Endothelial cell of umbilical vein (primary cell): ENCODE results near the gene FUT3. TPM values are rescaled to one million over a fixed set of nuclear protein-coding genes. Genes with fewer than 3 reads are reported as not detected.

Experiments
- BruUV-seq: library from RNA; stranded (reverse); fragments of 400-500 nt; replicated peaks from 2 replicates; lab custom pipeline; 2021; lab: Mats Ljungman, UMichigan
- CTCF ChIA-PET: fragments of 300-600, 350-600 bp; sonication (Branson Sonifier 250); formaldehyde crosslinking; loops from one replicate; lab custom pipeline; 2021; ENCODE audit warnings: antibody characterized with exemption, inconsistent platforms; lab: Charles Lee
- POLR2A ChIA-PET: fragments of 300-600, 350-600 bp; sonication (Branson Sonifier 250); formaldehyde crosslinking; loops from one replicate; lab custom pipeline; 2021; ENCODE audit warnings: antibody characterized with exemption, inconsistent platforms; lab: Charles Lee
- DNase-seq: peaks from one replicate; pipeline ENCODE4 v3.0.0-alpha.2; 2011; ENCODE audit warnings: low read depth, low spot score
- FAIRE-seq: peaks from 2 replicates; lab custom pipeline; 2011; peaks lifted over from hg19 to GRCh38; lab: Jason Lieb, UNC
- H2AFZ ChIP-seq: 2 replicates; pipeline ENCODE4 v1.6.0; 2012; ENCODE audit warnings: low read depth, low read length, control low read depth, inconsistent platforms
- H3K27ac ChIP-seq: 2 replicates; pipeline ENCODE4 v1.5.1; 2011; ENCODE audit warnings: low read depth, mild to moderate bottlenecking, control low read depth, low read length, moderate library complexity; ENCODE audit not compliant: insufficient read depth
- H3K27me3 ChIP-seq, 2 experiments: 2 replicates each; pipeline versions ENCODE4 v1.6.0 to v1.6.1; 2011; ENCODE audit warnings: low read length in 2 of 2, mixed read lengths in 1 of 2; ENCODE audit not compliant: control insufficient read depth in 2 of 2, insufficient read depth in 2 of 2
- H3K36me3 ChIP-seq, 2 experiments: 2 replicates in 1 of 2; 3 replicates in 1 of 2; pipeline ENCODE4 v1.5.1; 2011; ENCODE audit warnings: low read length in 2 of 2, mild to moderate bottlenecking in 1 of 2, moderate library complexity in 1 of 2; ENCODE audit not compliant: control insufficient read depth in 2 of 2, insufficient read depth in 2 of 2; ENCODE audit errors: extremely low read depth in 1 of 2
- H3K4me1 ChIP-seq: 3 replicates; pipeline ENCODE4 v1.5.1; 2011; ENCODE audit warnings: mild to moderate bottlenecking, low read length; ENCODE audit not compliant: control insufficient read depth, insufficient read depth; ENCODE audit errors: extremely low read depth
- H3K4me2 ChIP-seq: 2 replicates; pipeline ENCODE4 v1.6.1; 2011; ENCODE audit warnings: low read length, control low read depth, mixed read lengths; ENCODE audit not compliant: insufficient read depth
- H3K4me3 ChIP-seq, 3 experiments: fragments of 200-600 bp in 1 of 3; sonication (generic), shearing (Covaris generic) in 1 of 3; replicated peaks in 1 of 3; 2 replicates each; pipeline ENCODE4 v1.5.1; 2011 to 2016; ENCODE audit warnings: control low read depth in 3 of 3, low read length in 3 of 3, mild to moderate bottlenecking in 2 of 3, inconsistent platforms in 1 of 3, low read depth in 1 of 3, moderate library complexity in 1 of 3; ENCODE audit not compliant: insufficient read depth in 1 of 3
- H3K79me2 ChIP-seq: 2 replicates; pipeline ENCODE4 v1.6.0; 2012; ENCODE audit warnings: low read length, inconsistent platforms; ENCODE audit not compliant: control insufficient read depth, insufficient read depth
- H3K9ac ChIP-seq: replicated peaks from 2 replicates; pipeline ENCODE3; 2011; ENCODE audit warnings: low read length, control low read depth; ENCODE audit not compliant: insufficient read depth; ENCODE audit errors: extremely low read depth
- H3K9me1 ChIP-seq: replicated peaks from 3 replicates; pipeline ENCODE4 v1.6.0; 2011; ENCODE audit warnings: mild to moderate bottlenecking, low read length; ENCODE audit not compliant: control insufficient read depth, insufficient read depth; ENCODE audit errors: extremely low read depth
- H3K9me3 ChIP-seq: replicated peaks from 2 replicates; pipeline ENCODE4 v1.5.1; 2012; ENCODE audit warnings: low read length, inconsistent platforms; ENCODE audit not compliant: control insufficient read depth, insufficient read depth
- H4K20me1 ChIP-seq: replicated peaks from 2 replicates; pipeline ENCODE3; 2011; ENCODE audit warnings: mild to moderate bottlenecking, low read length; ENCODE audit not compliant: control insufficient read depth, insufficient read depth; ENCODE audit errors: extremely low read depth
- FOS ChIP-seq: IDR thresholded peaks from 2 replicates; pipeline ENCODE4 v1.6.1; 2011; ENCODE audit warnings: mild to moderate bottlenecking, low read length, moderate library complexity, borderline replicate concordance; ENCODE audit not compliant: insufficient read depth
- GATA2 ChIP-seq: IDR thresholded peaks from 2 replicates; pipeline ENCODE4 v1.7.0; 2011; ENCODE audit warnings: low read depth, mild to moderate bottlenecking, moderate library complexity, mixed read lengths, low read length; ENCODE audit not compliant: insufficient read length, insufficient read depth
- JUN ChIP-seq: IDR thresholded peaks from 2 replicates; pipeline ENCODE4 v1.6.1; 2011; ENCODE audit warnings: borderline replicate concordance, low read depth; ENCODE audit not compliant: insufficient read length, insufficient read depth
- MYC ChIP-seq: IDR thresholded peaks from one replicate; pipeline ENCODE4 v1.6.1; 2011; ENCODE audit warnings: mild to moderate bottlenecking, low read depth, low read length
- POLR2A ChIP-seq: IDR thresholded peaks from 2 replicates; pipeline ENCODE4 v1.6.1; 2012; ENCODE audit warnings: low read depth, mild to moderate bottlenecking, control low read depth, low read length
- POLR2AphosphoS5 ChIP-seq: IDR thresholded peaks from 2 replicates; pipeline ENCODE4 v1.6.1; 2012; ENCODE audit warnings: low read depth, mild to moderate bottlenecking, control low read depth, low read length, moderate library complexity; ENCODE audit not compliant: insufficient read depth
- dilution Hi-C: fragments of 300-500 bp; cut with MboI; formaldehyde crosslinking; loops from one replicate; pipeline ENCODE4 v1.15.0; 2019; ENCODE audit warnings: low sequenced_read_pairs; ENCODE audit not compliant: extremely low pct_ligation_motif_present
- intact Hi-C: fragments of 100-400 bp; cut with micrococcal nuclease; formaldehyde crosslinking; loops from one replicate; pipeline ENCODE4 v1.10.0; 2022
- polyA plus RNA-seq, 4 experiments: library from polyadenylated mRNA; depleted of rRNA in 3 of 4; stranded (reverse) in 3 of 4; unstranded in 1 of 4; fragments of >200 nt; gene quantifications; 2 replicates each; pipeline versions ENCODE4 v1.2.1 to v1.2.3, GENCODE V29; 2011 to 2012; ENCODE audit warnings: missing spikeins in 1 of 4
- total RNA-seq: library from RNA; stranded (reverse); gene quantifications from 2 replicates; pipeline ENCODE4 v1.2.3, GENCODE V29; 2021
- TF ChIP-seq, protein P1 (sequence below): IDR thresholded peaks from 2 replicates; pipeline ENCODE4 v1.6.1; 2011; ENCODE audit not compliant: insufficient read depth, insufficient read length

Gene FUT3
- total and polyA plus RNA-seq, 2 donors (not counting 3 experiments of a cell fraction or from before 2014, with no cell fraction given), result not detected

GRCh38 chr19:5870986-5871394, 19.7 kb upstream of the FUT3 start:
- no peaks in the 10 kb centered on the region for H4K20me1 ChIP-seq
- intact Hi-C loops (no loop called here), dilution Hi-C loops (no loop called here)
- H3K27ac ChIP-seq, result no peak overlapping the region
- no peak for DNase-seq
- FAIRE-seq, result no peak
- TF ChIP-seq GATA2, result no peak
- no peak for TF ChIP-seq POLR2AphosphoS5
- TF ChIP-seq MYC, result no peak
- TF ChIP-seq JUN, result no peak
- TF ChIP-seq POLR2A, result no peak
- TF ChIP-seq FOS, result no peak
- H3K4me1 ChIP-seq, result no peaks in the 10 kb centered on the region
- H3K9me3 ChIP-seq, result no peaks in the 10 kb centered on the region
- ChIA-PET CTCF (interaction anchor here (1.6 kb wide), 1 partner anchor 10 kb away, joined by 4 read pairs; no protein-coding TSS in a partner anchor), POLR2A (no interaction called here)
- H3K27me3 ChIP-seq, result no peaks in the 10 kb centered on the region
- H3K9me1 ChIP-seq, result no peaks in the 10 kb centered on the region
- no TSS peak for BruUV-seq
- H3K4me2 ChIP-seq, result no peak overlapping the region
- no peaks in the 10 kb centered on the region for H3K36me3 ChIP-seq
- no peak overlapping the region for H2AFZ ChIP-seq
- H3K4me3 ChIP-seq, result no peak overlapping the region
- no peaks in the 10 kb centered on the region for H3K79me2 ChIP-seq
- no peak overlapping the region for H3K9ac ChIP-seq

DNA sequence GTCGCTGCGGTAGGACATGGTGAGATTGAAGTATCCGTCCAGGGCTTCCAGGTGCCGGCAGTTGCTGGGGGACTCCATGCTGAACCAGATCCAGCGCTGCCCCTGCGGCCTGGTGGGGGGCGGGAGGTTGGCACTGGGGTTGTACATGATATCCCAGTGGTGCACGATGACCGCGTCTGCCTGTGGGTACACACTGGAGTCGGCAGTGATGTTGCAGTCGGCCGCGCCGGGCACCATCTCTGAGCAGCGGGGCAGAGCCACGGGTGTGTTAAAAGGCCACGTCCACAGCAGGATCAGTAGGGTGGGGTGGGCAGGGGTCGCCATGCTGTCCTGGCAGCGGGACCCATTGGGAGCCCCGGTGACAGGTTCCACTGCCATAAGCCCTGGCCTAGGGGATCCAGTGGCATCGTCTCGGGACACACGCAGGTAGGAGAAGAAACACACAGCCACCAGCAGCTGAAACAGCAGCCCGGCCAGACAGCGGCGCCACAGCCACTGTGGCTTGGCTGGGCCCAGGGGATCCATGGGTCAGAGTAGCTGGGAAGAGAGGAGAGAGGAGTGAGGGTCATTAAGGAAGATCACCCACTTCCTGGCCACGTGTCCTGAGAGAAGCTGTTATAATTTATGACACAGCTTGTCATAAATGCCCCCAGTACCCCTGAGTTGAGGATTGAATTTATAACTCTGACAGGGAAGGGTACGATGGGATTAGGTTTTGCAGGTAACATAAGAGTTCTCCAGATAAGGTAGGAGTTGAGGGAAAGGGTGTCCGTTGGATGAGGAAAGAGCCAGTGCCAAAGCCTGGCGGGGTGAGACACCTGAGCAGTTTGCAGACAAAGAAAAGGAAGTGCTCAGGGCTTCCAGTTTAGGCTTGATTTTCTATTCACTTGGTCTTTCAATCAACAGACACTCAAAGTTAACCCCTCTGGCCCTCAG, 16.2 kb upstream of the FUT3 start:
- Histone ChIP-seq H3K36me3 (no peaks in the 10 kb centered on the region), H3K9me1 (no peaks in the 10 kb centered on the region), H3K4me1 (no peaks in the 10 kb centered on the region), H3K79me2 (no peaks in the 10 kb centered on the region), H4K20me1 (no peaks in the 10 kb centered on the region), H3K4me2 (no peak overlapping the region), H3K4me3 (no peak overlapping the region), H3K9ac (no peak overlapping the region), H3K27ac (no peak overlapping the region), H3K9me3 (no peaks in the 10 kb centered on the region), H2AFZ (no peak overlapping the region), H3K27me3 (no peaks in the 10 kb centered on the region)
- no peak for FAIRE-seq
- no peak for DNase-seq
- BruUV-seq, result no TSS peak
- no peak for TF ChIP-seq FOS
- TF ChIP-seq GATA2, result no peak
- TF ChIP-seq, protein P1, sequence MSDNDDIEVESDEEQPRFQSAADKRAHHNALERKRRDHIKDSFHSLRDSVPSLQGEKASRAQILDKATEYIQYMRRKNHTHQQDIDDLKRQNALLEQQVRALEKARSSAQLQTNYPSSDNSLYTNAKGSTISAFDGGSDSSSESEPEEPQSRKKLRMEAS, result no peak
- no peak for TF ChIP-seq JUN
- intact Hi-C loops, result no loop called here
- CTCF ChIA-PET, result no interaction called here
- POLR2A ChIA-PET, result no interaction called here
- dilution Hi-C loops, result no loop called here
